HG03139 (cell line): ENCODE results near the gene ABI3BP.

Source experiments
- ATAC-seq: cut with Tn5 transposase; IDR thresholded peaks from one replicate; pipeline ENCODE4 v1.9.1; 2021; ENCODE audit not compliant: unreplicated experiment

ABI3BP gene

DNA sequence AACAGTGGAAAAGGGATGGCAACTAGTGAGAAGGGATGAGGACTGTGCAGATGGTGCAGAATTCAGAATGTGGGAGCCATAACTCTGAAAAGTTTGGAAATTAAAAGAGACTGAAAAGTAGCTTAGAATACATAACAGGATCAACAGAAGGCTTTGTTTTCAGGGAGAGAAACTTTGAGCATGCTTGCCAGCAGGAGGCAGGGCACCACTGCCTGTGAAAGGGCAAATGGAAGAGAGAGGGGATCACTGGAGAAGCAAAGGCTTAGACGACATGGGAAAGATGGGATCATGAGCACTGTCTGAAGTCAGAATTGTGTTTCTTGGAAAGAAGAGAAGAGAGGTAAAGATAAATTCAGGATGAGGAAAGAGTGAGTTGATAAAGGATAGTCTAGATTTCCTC is 99.6 kb downstream of the ABI3BP start:
- ATAC-seq, result no peak

DNA sequence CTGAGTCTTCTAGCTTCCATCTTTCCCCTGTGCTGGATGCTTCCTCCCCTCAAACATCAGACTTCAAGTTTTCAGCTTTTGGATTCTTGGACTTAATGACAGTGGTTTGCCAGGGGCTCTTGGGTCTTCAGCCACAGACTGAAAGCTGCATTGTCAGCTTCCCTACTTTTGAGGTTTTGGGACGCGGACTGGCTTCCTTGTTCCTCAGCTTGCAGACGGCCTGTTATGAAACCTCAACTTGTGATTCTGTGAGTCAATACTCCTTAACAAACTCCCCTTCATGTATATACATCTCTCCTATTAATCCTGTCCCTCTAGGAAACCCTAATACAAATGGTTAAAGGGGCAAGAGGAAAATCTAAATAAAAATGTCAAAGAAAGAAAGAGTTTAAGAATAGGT is 100.1 kb downstream of the ABI3BP start:
- no peak for ATAC-seq

DNA sequence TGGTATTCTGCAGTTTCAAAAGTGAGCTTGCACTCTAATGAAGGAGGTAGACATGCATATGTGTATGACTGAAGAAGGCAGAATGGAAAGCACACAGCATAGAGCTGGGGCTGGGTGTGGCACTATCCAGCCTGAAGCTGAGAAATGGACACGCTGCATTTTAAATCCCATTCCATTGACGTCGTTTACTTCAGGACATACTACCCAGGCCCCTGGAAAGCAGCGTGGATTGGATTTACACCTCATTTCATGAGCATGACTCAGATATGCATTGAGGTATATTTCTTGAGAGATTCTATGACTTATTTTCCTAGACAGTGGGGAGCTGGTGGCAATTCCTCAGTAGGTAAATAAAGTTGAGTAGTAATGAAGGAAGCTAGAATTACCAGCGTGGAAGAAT is 101.4 kb downstream of the ABI3BP start:
- ATAC-seq, result no peak

DNA sequence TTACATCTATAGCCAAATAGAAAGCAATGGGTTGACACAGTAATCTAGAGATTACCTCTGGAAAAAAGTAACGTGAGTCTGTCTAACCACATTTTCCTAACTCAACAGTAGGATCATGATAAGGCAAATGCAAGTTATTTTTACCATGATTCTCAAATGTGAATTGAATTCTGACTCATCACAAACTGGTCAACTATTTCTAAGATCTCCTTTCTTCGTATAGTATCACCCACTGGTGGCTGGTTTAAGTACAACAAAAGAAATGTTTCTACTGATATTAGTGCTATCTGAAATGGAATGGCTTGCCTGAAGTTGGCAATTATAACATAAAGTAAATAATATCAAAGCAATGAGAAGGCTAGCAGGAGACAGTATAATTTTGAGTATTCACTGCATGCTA is 102.2 kb downstream of the ABI3BP start:
- no peak for ATAC-seq

DNA sequence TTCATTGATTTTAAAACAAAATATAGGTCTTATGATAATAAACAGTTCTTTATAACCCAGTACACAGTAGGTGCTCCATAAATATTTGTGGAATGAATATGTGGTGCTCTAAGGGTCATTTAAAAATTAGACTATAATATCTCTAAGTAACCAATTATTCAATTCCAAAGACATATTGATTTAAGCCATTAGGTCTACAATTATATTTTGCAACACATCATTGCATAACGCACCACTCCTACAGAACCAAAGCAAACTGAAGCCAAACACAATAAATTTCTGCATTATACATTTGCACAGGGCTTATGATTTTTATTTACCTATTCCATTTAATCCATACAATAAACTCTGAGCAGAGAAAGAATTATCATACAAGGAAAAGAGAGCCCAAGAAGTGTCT is 104.3 kb downstream of the ABI3BP start:
- no peak for ATAC-seq

DNA sequence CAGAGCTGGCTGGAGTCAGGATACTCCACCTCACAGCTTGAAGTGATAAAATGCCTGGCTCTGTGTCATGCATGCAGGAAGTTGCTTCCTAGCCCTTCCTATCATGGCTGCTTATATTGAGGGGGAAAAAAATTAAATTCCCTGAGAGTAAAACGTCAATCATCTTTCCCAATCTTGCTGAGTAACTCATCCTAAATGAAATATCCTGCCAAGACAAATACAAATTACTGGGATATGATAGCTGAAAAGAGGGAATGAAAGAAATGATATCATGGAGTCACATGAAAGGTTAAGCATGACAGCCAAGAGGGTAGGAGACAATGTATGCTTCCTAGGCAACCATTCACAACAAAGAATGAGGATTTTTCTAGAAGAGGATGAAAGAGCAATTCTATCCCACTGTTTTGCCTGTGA is 110.6 kb downstream of the ABI3BP start:
- ATAC-seq, result no peak

DNA sequence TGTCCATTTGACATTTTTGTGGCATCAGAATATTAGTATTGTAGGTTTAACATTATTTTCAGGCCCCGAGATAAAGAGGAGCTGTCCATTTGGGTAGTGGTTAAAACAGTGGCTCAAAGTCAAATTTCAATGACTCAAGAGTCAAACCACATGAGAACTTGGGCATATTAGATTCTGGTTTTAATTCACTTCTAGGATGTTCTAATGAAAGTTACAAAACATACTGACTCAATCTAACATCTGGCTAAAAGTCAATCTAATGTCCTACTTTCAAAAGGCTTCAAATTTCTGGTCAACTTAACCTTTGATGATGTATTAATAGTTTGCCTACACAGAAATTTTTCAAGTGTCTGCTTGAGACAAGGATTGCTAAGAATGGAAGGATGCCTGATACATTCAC is 112.4 kb downstream of the ABI3BP start:
- no peak for ATAC-seq

DNA sequence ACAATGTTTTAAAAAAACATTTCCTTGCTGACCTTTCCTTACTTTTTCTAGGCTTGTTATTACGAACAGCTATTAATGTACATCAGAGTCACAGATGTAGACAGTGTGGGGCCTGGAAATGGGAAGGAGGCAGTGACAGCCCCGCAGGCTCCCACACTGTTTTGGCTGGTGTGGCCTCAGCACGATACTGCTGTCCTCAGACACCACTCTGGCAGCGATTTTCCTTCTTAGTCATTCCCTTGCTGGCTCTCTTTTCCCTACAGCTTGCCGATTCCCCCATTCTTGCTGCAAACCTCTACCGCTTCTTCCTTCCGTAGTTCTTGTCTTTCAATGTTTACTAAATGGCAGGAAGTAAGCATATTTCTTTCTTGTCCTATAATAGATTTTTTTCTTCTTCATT is 113.1 kb downstream of the ABI3BP start:
- no peak for ATAC-seq

DNA sequence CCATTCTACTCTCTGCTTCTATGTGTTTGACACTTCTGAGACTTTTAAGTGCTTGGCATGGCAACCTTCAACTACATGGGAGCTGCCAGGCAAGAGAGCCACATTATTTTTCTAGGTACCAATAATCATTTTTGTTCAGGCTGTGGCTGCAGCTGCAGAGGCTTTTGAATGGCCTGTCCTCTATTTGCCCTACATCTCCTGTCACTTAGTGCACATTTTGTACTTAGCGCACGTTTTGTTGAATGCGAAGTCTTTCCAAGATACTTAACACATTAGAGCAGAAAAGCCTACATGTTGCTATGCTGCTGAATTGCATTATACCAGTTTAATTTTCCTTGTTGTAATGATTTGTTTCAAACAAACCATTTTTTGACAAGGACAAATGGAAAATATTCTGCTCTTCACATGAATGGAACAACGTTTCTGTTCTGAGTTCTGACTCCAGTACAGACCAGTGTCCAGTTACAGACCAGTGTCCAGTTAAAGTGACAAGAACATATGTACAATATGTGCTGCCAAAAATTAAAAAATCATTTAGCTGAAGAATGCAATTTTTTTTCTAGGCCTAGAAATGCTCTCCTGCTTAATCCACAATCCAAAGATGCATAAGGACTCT is 113.9 kb downstream of the ABI3BP start:
- no peak for ATAC-seq

DNA sequence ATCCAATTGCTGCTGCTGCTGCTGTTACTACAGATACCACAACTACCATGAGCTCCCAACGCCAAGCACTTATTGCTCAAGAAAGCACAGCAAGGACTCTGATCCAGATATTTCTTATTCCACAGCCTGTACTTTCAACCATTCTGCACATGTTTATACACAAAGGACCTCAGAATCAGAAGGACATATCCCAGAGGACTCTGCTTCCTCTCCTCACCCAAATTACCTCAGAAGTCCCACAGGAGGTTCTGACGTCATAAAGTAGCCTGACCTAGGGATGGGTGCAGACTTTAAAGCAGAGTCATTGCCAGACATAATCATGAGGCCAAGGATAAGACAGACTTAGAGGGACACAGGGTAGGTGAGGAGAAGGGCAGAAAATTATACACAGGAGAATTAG is 115.9 kb downstream of the ABI3BP start:
- ATAC-seq, result no peak

DNA sequence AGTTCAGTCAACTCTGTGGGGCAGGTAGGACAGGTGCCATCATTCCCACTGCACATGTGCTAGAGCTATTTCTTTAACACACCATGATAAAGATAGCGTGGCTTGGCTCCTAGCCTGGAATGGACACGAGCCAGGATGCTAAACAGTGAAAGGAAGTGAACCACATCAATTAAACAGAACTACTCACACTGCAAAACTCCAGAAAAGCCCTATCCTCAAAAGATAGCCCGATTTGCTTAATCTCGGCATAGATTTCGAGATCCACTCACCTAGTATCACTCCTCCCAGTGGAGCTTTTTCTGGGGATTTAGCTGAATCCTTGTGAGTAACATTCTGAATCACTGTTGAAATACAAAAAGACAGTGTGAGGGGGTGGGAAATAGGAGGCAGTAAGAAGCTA is 118.0 kb downstream of the ABI3BP start:
- no peak for ATAC-seq

DNA sequence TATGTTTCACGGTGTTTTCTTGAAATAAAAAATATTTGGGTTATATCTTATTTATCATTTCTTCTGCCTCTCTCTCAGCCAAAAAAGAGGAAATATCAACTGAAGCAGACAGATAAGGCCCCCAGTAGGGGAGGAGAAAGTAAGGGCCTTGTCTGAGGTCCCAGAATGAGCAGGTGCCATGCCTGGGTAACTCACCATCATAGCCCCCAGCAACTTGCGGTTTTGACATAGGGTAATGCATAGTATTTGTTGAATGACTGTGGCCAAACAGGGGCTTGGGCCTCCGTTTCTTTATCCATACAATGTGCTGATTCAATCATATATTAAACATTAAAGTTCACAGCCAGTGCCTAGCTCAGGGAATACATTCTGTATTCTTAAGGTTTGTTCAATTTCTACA is 119.6 kb downstream of the ABI3BP start:
- no peak for ATAC-seq

DNA sequence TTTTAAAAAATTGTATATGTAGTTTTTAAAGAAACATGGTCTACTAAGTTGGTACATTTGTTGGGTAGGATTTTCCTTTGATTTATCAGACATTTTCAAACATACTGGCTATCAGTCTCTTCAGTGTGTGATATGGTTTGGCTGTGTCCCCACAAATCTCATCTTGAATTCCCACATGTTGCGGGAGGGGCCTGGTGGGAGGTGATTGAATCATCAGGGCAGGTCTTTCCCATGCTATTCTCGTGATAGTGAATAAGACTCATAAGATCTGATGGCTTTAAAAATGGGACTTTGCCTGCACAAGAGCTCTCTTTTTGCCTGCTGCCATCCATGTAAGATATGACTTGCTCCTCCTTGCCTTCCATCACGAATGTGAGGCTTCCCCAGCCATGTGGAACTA is 121.9 kb downstream of the ABI3BP start:
- ATAC-seq, result no peak

DNA sequence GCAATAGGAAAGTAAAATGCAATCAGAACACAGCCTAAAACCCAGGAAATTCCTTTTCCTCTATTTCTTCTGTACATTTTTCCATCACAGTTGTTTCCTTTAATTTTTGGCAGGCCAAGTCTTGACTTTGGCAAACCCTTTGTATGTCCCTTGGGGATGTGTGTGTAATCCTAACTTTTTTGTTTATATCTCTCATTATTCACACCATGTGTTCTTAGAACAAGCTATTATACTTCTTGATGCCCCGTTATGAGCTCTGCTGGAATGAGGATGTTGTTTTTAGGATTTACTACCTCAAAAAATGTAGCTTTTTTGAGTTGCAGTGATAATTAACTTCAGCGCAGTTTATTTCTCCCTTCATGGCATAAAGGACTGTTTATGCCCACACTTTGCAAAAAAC is 123.4 kb downstream of the ABI3BP start:
- no peak for ATAC-seq

DNA sequence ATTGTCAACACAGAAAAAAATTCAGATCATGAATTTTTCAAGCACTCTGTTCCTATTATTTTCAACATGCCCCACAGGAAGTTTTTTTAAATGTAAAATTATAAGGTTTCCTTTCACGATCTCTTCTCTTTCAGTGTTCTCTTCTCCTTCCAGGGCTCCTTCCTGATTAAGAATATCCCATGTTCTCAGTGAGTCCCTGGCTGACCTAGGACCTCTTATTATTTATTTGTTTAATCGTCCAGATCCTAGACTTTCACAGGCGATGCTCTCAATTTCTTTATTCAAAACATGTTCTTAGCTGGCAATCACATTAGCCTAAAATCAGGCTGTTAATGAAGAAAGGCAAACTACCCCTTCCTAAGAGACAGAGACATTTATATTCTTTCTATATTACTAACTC is 124.3 kb downstream of the ABI3BP start:
- ATAC-seq, result no peak

DNA sequence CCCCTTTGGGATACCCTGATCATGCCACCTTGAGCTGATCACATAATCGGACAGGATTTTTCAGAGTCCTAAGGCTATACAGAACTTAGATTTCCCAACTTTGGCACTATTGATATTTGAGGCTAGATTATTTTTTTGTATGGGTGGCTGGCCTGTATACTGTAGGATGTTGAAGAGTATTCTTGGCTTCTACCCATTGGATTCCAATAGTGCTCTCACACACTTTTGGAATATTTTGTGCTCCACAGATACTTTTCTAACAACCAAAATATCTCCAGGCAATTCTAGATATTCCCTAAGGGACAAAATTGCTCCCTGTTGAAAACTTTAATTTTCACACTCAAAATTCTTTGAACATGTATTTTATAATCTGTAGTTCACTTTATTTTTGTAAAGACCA is 125.1 kb downstream of the ABI3BP start:
- no peak for ATAC-seq

DNA sequence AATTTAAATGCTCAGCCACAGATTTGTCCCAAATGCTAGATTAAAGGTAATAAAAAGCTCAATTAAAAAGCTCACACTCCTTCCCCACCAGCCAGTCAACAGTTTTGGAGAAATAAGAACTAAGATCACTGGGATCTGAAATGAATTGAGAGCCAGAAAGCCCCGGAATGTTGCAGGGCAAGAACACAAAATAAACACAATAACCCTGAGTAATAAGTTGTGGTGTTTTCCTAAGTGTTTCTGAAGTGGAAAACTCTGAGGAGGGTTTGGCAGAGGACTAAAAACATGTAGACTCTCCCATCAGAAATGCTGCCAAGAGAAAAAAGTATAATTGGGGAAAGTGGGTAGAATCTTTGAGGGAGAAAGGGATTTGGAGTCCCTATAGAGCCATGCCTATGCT is 127.8 kb downstream of the ABI3BP start:
- ATAC-seq, result no peak

DNA sequence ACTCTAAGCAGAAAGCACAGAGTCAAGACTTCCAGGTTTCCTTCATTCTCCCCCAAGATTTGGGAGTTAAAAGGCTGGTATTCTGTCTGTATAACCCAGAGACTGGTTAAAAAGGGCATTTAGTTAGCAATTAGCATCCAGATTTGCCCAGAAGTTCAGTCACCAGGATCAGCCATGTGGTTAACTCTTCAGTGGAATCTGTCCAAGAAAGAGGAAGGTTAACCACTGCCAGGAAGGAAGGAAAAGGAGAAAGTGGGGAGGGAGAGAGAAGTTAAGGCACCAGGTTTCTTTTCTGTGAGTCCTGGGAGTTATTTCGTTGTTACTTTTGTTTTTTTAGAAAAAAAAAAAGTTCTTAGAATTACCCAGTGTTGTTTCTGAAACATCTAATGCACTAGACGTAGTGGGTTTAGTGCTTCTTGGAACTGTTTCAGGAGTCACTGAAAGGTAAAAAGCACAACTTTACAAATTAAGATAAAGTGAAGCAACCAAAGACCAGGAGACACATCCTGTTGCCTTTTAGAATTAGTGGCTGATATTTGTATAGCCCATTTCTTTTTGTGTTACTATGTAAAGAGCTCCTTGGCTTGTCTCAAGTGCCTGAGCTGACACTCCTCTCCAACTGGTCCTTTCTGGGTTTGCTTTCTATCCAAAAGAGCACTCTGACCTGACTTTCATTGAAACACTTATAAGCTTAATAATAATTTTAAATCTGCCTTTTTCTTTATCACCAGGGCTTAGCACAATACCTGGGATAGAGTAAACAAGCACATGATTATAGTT is 128.6 kb downstream of the ABI3BP start:
- ATAC-seq, result no peak

DNA sequence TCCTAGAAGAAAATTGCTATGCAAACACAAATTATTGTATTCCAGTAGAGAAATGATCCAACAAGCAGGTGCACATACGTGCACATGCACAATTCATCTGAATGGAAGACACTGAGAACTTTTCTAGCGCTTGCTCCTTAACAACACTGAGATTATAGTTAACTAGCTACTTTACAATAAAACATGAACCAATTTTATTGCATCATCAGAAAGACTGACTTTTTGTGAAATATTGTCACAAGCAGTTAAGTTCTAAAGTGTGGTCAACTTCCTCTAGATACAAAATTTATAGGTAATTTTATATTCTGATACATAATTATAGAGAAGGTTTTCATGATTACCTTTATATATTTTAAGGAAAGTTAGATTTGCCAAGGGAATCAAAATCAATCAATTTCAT is 135.4 kb downstream of the ABI3BP start:
- no peak for ATAC-seq

DNA sequence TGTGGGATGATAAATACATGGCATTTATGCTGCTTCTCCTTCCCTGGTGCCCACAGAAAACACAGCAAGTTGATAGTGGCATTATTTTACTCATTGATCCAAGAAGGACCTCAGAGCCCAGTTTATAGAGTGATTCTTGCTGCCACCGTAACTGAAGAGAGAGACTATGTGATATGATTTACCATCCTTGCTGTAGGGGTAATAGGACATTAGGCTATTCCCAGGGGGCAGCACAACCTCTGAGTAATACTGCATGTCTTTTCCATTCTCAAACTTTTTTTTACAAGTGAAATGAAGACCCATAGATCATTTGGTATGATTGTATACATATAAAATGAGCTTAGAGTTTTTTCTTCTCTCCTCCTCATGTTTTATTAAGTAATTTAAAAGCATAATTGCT is 136.4 kb downstream of the ABI3BP start:
- no peak for ATAC-seq

DNA sequence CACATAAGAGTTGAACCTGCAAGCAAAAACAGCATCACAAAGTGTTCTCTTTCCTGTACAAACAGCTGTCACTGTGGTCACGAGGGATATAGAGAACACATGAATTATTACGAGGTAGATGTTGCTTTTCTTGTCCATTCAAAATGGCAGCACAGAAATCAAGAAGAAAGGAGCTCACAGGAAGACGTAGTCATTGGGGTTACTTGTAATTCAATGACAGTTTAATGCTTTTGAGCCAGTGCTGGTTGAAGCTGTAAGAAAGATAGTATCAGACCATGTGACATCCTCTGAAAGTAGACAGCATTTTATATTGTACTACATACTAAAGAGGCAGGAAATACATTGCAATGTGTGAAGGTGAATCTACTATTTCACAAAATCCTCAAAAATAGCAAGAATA is 140.4 kb downstream of the ABI3BP start:
- no peak for ATAC-seq

DNA sequence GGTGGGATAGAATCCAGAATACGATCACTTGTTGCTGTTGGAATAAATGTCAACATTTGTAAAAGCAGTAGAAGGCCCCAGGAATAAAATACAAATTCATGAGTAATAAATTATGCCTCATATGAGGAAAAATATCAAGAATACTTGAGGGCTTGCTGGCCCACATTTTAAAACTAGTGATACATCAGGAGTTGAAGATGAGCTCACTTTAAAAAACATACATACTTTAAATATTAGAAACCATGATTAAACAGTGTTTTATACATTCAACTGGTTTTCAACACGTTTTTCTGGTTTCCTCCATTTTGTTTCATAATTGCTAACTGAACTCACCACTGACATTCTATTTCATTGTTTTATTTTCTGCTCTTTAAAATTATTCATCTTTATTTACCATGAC is 142.5 kb downstream of the ABI3BP start:
- ATAC-seq, result no peak

DNA sequence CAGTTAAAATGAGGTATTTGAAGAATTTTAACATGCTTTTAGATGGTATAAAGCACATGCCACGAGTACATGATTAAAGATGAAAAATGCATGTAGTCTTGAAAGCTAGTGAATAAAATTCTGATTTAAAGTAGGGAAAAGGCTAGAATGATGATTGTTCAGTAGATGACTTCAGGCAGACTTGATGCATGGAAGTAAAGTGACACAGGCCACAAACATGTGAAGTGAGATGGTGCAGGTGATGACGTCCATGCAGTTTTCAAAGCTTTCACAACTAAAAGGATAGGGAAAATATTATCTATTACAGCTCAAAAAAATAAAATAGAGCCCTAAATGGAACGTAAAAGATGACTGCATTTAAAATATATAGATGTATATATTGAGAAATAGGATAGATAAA is 143.1 kb downstream of the ABI3BP start:
- ATAC-seq, result no peak
